Glomerular visceral epithelial cell (primary cell): Measurements from ENCODE around the gene PNMA8A.
"Not testable (repeated sequence)": the region's sequence is repeated elsewhere in the genome, so short reads cannot be mapped to it uniquely, and the experiment has no call there.

Experiments used
- DNase-seq: peaks from one replicate; pipeline ENCODE4 v3.0.0-alpha.2; 2016; ENCODE audit errors: extremely low spot score

PNMA8A gene

GRCh38 chr19:46471116-46471733, at the start of gene PNMA8A:
Gene PNMA8A, minus strand, starts transcription at chr19:46471563. Its CDS starts 528 bp downstream, at chr19:46471035.
- DNase-seq = peak; percentile 23

- DNase-seq = no peak
Measured at GRCh38 chr19:46520616-46521015, 49.3 kb upstream of the PNMA8A start.

GRCh38 chr19:46517471-46517870, 46.1 kb upstream of the PNMA8A start:
- DNase-seq = no peak

- peak; percentile 32 for DNase-seq
Measured at GRCh38 chr19:46515879-46516350, 44.6 kb upstream of the PNMA8A start.

- DNase-seq = no peak
Measured at GRCh38 chr19:46515290-46515609, 43.9 kb upstream of the PNMA8A start.

GRCh38 chr19:46514589-46515289, 43.4 kb upstream of the PNMA8A start:
- DNase-seq = no peak

- peak; percentile 72 for DNase-seq
Measured at GRCh38 chr19:46513461-46514236, 42.3 kb upstream of the PNMA8A start.

GRCh38 chr19:46511237-46511636, 39.9 kb upstream of the PNMA8A start:
- DNase-seq = no peak

GRCh38 chr19:46508206-46508605, 36.8 kb upstream of the PNMA8A start:
- no peak for DNase-seq

- no peak for DNase-seq
Measured at GRCh38 chr19:46503848-46504453, 32.6 kb upstream of the PNMA8A start.

GRCh38 chr19:46502891-46503290, 31.5 kb upstream of the PNMA8A start:
- DNase-seq = no peak

- DNase-seq = peak; percentile 25
Measured at GRCh38 chr19:46499692-46500091, 28.3 kb upstream of the PNMA8A start.

GRCh38 chr19:46497773-46498172, 26.4 kb upstream of the PNMA8A start:
- DNase-seq = no peak

- not testable (repeated sequence) for DNase-seq
Measured at GRCh38 chr19:46496886-46497285, 25.5 kb upstream of the PNMA8A start.

GRCh38 chr19:46496304-46496703, 24.9 kb upstream of the PNMA8A start:
- no peak for DNase-seq

- DNase-seq = no peak
Measured at GRCh38 chr19:46495786-46496099, 24.4 kb upstream of the PNMA8A start, which contains the start of gene PNMA8B. Gene PNMA8B, minus strand, starts transcription at chr19:46495867. Its CDS starts 402 bp downstream, at chr19:46495465.

- no peak for DNase-seq
Measured at GRCh38 chr19:46494941-46495785, 23.8 kb upstream of the PNMA8A start.

- no peak for DNase-seq
Measured at GRCh38 chr19:46494146-46494940, 23.0 kb upstream of the PNMA8A start.

GRCh38 chr19:46493236-46494145, 22.1 kb upstream of the PNMA8A start:
- DNase-seq = no peak

GRCh38 chr19:46492841-46493235, 21.5 kb upstream of the PNMA8A start:
- no peak for DNase-seq
